AG04449 (cell line): ENCODE measurements around the gene TCEAL9.
A peak's percentile ranks its signal among the peaks of the same experiment; 100 is the strongest.

Experiments used
- CTCF ChIA-PET: fragments of 350-600 bp; formaldehyde crosslinking; extraction: SDS; loops from one replicate; lab custom pipeline; 2021; ENCODE audit warnings: antibody characterized with exemption; lab: Yijun Ruan, JAX
- POLR2A ChIA-PET: fragments of 400-600, 350-600 bp; formaldehyde crosslinking; extraction: SDS; loops from one replicate; lab custom pipeline; 2020; ENCODE audit warnings: antibody characterized with exemption, inconsistent platforms; lab: Yijun Ruan, JAX
- DNase-seq: peaks from one replicate; pipeline ENCODE4 v3.0.0-alpha.2; 2010; ENCODE audit warnings: low read depth, low spot score
- H3K4me3 ChIP-seq: 2 replicates; pipeline ENCODE4 v1.5.1; 2011; ENCODE audit warnings: low read depth, mild to moderate bottlenecking, control low read depth, low read length
- TF ChIP-seq, protein P1 (sequence below): IDR thresholded peaks from one replicate; pipeline ENCODE4 v1.5.1; 2011; ENCODE audit warnings: mild to moderate bottlenecking, moderate library complexity, low read length, control low read depth, inconsistent platforms; ENCODE audit not compliant: insufficient read depth; ENCODE audit errors: missing control alignments

Gene TCEAL9

DNA sequence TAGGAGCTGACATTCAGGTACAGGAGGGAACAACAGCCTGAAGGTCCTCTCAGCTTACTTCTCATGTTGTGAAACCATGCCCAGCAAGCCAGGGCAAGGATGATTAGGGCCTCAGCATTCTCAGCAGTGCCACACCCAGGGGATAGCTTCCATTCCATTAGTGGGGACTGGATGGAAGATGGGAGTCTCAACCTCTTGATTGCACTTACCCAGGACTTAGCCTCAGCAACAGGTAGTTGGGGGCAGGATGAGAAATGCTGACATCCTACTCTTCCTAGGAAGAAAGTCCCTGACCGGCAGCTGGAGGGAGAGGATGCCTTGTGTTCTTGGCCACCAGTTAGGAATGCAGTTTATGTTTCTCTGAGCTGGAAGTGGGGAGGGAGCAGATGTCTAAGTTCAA lies 11.2 kb downstream of the TCEAL9 start:
- TF ChIP-seq, protein P1, sequence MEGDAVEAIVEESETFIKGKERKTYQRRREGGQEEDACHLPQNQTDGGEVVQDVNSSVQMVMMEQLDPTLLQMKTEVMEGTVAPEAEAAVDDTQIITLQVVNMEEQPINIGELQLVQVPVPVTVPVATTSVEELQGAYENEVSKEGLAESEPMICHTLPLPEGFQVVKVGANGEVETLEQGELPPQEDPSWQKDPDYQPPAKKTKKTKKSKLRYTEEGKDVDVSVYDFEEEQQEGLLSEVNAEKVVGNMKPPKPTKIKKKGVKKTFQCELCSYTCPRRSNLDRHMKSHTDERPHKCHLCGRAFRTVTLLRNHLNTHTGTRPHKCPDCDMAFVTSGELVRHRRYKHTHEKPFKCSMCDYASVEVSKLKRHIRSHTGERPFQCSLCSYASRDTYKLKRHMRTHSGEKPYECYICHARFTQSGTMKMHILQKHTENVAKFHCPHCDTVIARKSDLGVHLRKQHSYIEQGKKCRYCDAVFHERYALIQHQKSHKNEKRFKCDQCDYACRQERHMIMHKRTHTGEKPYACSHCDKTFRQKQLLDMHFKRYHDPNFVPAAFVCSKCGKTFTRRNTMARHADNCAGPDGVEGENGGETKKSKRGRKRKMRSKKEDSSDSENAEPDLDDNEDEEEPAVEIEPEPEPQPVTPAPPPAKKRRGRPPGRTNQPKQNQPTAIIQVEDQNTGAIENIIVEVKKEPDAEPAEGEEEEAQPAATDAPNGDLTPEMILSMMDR = no peak
- no peak for DNase-seq
- CTCF ChIA-PET = interaction anchor here (0.7 kb wide), 1 partner anchor 9 kb away, joined by 3 read pairs; the partner anchor contains the start of gene BEX3
- H3K4me3 ChIP-seq = no peak overlapping the region
- POLR2A ChIA-PET = no interaction called here

DNA sequence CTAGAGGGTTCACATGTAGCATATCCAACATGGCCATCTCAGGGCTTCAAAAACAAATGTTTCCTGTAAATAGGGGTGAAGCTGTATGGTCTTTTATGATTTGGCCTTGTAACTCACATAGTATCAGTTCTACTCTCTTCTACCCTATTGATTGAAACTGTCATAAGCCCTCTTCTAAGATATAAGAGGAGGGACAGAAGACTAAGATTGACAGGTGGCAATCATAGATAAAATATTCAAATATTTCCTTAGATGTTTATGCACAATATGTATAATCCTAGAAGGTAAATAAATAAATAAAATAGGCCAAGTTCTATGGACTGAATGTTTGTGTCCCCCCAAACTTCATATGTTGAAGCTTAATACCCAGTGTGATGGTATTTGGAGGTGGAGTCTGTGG lies 13.2 kb downstream of the TCEAL9 start:
- TF ChIP-seq, protein P1 = no peak
- CTCF ChIA-PET = no interaction called here
- POLR2A ChIA-PET = no interaction called here

DNA sequence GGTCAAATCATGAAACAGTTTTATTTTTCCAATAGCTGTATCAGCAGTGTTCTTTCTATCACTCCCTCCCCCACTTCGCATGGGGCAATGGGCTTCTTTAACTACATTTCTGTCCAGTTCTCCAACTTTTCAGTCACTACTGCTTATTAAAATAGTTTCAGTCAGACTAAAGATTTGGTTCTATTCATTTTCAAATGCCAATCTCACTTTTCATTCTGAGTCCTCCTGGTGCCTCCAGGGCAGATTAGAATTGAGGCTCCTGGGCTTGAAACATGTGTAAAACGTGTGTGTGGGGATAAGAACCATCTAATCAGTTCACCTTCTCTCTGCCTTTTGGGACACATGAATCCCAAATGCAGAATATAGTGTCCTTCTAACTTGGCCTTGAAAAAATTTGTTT lies 16.6 kb downstream of the TCEAL9 start:
- no peak overlapping the region for H3K4me3 ChIP-seq
- ChIA-PET POLR2A (no interaction called here), CTCF (no interaction called here)
- no peak for DNase-seq
- TF ChIP-seq, protein P1 = no peak

More for the DNA sequence above, 13.2 kb downstream of the TCEAL9 start:
- no peak overlapping the region for H3K4me3 ChIP-seq
- DNase-seq = no peak

DNA sequence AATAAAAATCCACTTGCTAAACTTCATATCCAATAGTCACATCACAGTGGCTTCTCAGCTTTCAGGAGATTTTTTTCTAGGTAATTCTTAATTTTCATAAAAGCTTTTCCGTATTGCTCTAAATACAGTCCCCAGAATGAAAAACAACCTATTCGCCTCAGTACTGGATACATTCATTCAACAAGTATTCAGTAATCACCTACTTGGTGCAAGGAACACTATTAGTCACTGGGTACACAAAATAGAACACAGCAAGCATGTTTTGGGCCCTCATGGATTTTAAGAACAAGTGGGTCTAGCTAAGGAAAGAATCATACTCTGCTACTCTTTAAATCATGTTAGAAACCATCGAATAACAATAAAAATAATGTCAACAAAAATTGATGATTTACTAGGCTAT lies 17.3 kb downstream of the TCEAL9 start:
- TF ChIP-seq, protein P1 = no peak
- DNase-seq = no peak
- CTCF ChIA-PET = interaction anchor here (0.9 kb wide), 1 partner anchor 34 kb away, joined by 3 read pairs; no protein-coding TSS in a partner anchor
- H3K4me3 ChIP-seq = no peak overlapping the region
- POLR2A ChIA-PET = no interaction called here

DNA sequence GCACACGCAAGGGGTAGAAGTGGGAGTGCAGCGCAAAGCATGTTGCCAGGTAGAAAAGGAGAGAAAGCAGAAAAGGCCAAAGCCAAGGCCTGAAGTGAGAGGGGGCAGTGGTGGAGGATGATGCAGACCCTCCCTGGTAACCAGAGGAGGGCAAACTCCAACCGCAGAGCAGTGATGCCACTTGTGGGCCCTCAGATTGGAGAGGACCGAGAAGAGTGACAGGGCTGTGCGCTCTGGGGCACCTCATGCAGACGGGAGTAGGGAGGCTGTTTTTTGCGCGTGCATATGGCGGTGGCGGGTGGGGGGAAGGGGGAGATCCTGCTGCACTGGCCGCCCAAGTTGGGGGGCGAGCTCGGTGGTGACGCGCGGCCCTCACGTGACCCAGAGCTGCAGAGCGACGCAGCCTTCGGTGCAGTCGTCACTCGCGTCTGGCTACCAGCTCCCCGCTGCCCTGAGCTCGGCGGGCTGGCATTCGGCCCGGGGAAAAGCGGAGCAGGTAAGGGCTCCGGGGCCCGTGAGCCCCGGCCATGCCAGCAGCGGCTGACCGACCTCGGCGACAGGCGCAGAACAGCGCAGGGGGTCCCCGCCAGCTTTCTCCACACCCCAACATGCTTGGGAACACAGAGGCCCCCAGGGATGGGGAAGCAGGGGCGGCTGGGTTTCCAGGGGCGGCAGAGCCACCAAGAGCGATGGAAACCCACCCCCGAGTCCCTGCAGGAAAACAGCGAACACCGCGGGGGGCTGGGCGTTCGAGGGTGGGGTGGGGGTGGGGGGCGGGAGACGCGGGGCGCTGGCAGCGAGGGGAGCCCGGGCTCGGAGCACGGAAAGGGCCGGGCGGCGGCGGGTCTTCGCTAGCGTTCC lies 20.0 kb downstream of the TCEAL9 start, which contains the start of gene BEX3:
TSS of gene BEX3 (plus strand) at position 421 of the 861 bp plus-strand sequence. CDS start 984 bp downstream, outside the sequence.
- ChIA-PET POLR2A (interaction anchor here (0.8 to 1.2 kb wide), 2 partner anchors 20 to 70 kb away, joined by 3 to 6 read pairs; partner anchors contain the start of gene TCEAL9), CTCF (interaction anchor here (0.7 kb wide), 1 partner anchor 9 kb away, joined by 3 read pairs; no protein-coding TSS in a partner anchor)
- TF ChIP-seq, protein P1 = no peak
- H3K4me3 ChIP-seq = peak within 1 kb of the TSS; percentile 71
- DNase-seq = no peak

DNA sequence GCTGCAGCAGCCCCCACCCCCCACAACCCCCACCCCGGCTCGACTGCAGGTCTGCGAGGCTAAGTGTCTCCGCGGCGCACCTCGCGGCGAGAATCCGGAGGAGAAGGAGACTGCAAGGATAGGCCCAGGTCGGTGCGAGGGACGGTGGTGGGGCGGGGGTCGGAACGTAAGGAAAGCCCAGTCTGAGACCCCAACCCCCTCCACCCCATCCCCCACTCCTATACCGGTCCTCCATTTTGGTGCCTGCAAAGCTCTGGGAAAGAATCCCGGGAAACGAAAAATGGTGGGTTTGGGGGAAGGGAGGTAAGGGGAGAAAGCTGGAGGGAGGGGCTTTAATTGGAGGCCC lies 20.6 kb downstream of the TCEAL9 start:
- no peak for DNase-seq
- H3K4me3 ChIP-seq = peak overlapping the region; percentile 71
- TF ChIP-seq, protein P1 = no peak
- POLR2A ChIA-PET = interaction anchor here (1.2 kb wide), 1 partner anchor 21 kb away, joined by 6 read pairs; the partner anchor contains the start of gene TCEAL9
- CTCF ChIA-PET = interaction anchor here (0.7 kb wide), 1 partner anchor 9 kb away, joined by 3 read pairs; no protein-coding TSS in a partner anchor
